Measurements from ENCODE around the gene ALDH18A1.
A peak's percentile ranks its signal among the peaks of the same experiment; 100 is the strongest.

Gene ALDH18A1

DNA sequence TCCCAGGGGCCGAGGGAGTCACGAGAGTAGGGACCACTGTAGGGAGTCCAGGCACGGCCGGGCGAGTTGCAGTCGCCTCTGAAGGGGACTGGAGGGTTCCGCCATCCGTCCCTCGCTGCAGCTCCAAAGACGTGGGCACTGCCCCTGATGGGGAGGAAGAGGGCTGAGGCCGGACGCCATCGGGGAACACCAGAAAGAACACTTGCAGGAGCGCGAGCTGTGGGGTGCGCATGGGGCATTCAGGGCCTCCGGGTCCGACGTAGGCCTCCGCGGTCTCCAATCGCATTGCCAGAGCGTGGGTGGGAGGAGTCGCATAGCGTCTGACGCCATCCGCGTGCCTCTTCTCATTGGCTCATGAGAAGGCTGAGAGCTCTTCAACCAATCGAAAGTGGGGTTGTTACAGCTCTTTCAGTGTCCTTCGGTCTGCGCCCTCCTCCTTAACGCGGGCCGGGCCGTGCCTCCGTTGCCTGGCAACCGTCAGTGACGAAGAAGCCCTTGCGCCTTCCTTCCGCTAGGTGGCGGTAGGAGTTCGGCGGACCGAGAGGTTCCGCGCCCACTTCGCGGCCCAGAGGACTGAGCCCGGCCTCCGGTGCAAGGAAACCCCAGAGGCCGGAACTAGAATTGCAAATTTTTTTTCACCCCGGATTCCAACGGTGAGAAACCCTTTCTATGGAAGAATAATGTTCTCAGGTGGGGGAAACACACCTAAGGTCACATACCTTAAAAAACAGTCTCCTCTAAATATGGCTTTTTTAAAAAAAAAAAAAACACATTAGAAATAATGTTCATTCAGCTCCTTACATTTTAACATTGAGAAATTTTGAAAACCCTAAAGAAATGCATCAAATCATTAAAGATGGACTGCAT lies 37.4 kb upstream of the ALDH18A1 start, which contains the start of gene TCTN3:
Gene TCTN3, minus strand, starts transcription at position 260 of the 867 bp plus-strand sequence. Its CDS starts 28 bp downstream, at position 232.
- peak; percentile 99 to 100 for DNase-seq (ENCODE audit: low read depth in 1 of 2, low spot score in 1 of 2)
- TF ChIP-seq SPI1 (IDR thresholded peaks at IDR 0.05; ENCODE audit: borderline replicate concordance, low read depth) (no peak), GABPA (IDR thresholded peaks at IDR 0.05; ENCODE audit: low read depth) (no peak), POLR2AphosphoS5 (IDR thresholded peaks at IDR 0.05; ENCODE audit: low read depth) (peak; percentile 68)
- TF ChIP-seq, protein P1, sequence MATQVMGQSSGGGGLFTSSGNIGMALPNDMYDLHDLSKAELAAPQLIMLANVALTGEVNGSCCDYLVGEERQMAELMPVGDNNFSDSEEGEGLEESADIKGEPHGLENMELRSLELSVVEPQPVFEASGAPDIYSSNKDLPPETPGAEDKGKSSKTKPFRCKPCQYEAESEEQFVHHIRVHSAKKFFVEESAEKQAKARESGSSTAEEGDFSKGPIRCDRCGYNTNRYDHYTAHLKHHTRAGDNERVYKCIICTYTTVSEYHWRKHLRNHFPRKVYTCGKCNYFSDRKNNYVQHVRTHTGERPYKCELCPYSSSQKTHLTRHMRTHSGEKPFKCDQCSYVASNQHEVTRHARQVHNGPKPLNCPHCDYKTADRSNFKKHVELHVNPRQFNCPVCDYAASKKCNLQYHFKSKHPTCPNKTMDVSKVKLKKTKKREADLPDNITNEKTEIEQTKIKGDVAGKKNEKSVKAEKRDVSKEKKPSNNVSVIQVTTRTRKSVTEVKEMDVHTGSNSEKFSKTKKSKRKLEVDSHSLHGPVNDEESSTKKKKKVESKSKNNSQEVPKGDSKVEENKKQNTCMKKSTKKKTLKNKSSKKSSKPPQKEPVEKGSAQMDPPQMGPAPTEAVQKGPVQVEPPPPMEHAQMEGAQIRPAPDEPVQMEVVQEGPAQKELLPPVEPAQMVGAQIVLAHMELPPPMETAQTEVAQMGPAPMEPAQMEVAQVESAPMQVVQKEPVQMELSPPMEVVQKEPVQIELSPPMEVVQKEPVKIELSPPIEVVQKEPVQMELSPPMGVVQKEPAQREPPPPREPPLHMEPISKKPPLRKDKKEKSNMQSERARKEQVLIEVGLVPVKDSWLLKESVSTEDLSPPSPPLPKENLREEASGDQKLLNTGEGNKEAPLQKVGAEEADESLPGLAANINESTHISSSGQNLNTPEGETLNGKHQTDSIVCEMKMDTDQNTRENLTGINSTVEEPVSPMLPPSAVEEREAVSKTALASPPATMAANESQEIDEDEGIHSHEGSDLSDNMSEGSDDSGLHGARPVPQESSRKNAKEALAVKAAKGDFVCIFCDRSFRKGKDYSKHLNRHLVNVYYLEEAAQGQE (IDR thresholded peaks at IDR 0.05; ENCODE audit: insufficient replicate concordance, low read depth) = no peak
- TF ChIP-seq, protein P2, sequence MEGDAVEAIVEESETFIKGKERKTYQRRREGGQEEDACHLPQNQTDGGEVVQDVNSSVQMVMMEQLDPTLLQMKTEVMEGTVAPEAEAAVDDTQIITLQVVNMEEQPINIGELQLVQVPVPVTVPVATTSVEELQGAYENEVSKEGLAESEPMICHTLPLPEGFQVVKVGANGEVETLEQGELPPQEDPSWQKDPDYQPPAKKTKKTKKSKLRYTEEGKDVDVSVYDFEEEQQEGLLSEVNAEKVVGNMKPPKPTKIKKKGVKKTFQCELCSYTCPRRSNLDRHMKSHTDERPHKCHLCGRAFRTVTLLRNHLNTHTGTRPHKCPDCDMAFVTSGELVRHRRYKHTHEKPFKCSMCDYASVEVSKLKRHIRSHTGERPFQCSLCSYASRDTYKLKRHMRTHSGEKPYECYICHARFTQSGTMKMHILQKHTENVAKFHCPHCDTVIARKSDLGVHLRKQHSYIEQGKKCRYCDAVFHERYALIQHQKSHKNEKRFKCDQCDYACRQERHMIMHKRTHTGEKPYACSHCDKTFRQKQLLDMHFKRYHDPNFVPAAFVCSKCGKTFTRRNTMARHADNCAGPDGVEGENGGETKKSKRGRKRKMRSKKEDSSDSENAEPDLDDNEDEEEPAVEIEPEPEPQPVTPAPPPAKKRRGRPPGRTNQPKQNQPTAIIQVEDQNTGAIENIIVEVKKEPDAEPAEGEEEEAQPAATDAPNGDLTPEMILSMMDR (IDR thresholded peaks at IDR 0.05; ENCODE audit: insufficient read depth, low read length) = peak; percentile 91
- peak within 1 kb of the TSS; percentile 75 for H3K4me3 ChIP-seq (replicated peaks; ENCODE audit: insufficient read depth, low read length)
- H3K27ac ChIP-seq (replicated peaks) = peak within 1 kb of the TSS; percentile 73
- no peaks in the 10 kb centered on the region for H3K27me3 ChIP-seq (ENCODE audit: insufficient read depth, poor library complexity, severe bottlenecking)

GRCh38 chr10:95693071-95693667 lies 36.7 kb upstream of the ALDH18A1 start:
- Histone ChIP-seq H3K4me3 (replicated peaks; ENCODE audit: insufficient read depth, low read length) (peak overlapping the region; percentile 75), H3K27me3 (ENCODE audit: insufficient read depth, poor library complexity, severe bottlenecking) (no peaks in the 10 kb centered on the region), H3K27ac (replicated peaks) (peak overlapping the region; percentile 73)
- DNase-seq (ENCODE audit: low read depth in 1 of 2, low spot score in 1 of 2) = peak in 1 of 2 experiments; percentile 6
- TF ChIP-seq, protein P2 (IDR thresholded peaks at IDR 0.05; ENCODE audit: insufficient read depth, low read length) = no peak
- TF ChIP-seq SPI1 (IDR thresholded peaks at IDR 0.05; ENCODE audit: borderline replicate concordance, low read depth) (no peak), POLR2AphosphoS5 (IDR thresholded peaks at IDR 0.05; ENCODE audit: low read depth) (no peak), GABPA (IDR thresholded peaks at IDR 0.05; ENCODE audit: low read depth) (no peak)
- TF ChIP-seq, protein P1 (IDR thresholded peaks at IDR 0.05; ENCODE audit: insufficient replicate concordance, low read depth) = no peak

DNA sequence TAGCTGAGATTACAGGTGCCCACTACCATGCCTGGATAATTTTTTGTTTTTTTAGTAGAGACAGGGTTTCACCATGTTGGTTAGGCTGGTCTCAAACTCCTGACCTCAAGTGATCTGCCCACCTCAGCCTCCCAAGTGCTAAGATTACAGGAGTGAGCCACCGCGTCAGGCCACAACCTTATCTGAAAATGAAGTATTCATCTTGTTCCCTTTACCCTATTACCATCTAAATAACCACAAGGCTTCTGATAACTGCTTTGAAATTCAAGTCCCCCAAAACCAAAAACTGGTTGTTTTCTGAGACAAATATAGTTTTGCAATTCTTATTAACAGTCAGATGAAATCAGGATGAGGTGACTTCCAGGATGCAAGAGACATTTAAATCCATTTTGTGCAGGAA lies 34.8 kb upstream of the ALDH18A1 start:
- DNase-seq (ENCODE audit: low read depth in 1 of 2, low spot score in 1 of 2) = no peak
- TF ChIP-seq, protein P2 (IDR thresholded peaks at IDR 0.05; ENCODE audit: insufficient read depth, low read length) = no peak
- TF ChIP-seq, protein P1 (IDR thresholded peaks at IDR 0.05; ENCODE audit: insufficient replicate concordance, low read depth) = no peak
- TF ChIP-seq POLR2AphosphoS5 (IDR thresholded peaks at IDR 0.05; ENCODE audit: low read depth) = no peak
- TF ChIP-seq SPI1 (IDR thresholded peaks at IDR 0.05; ENCODE audit: borderline replicate concordance, low read depth) = no peak
- TF ChIP-seq GABPA (IDR thresholded peaks at IDR 0.05; ENCODE audit: low read depth) = no peak
- Histone ChIP-seq H3K27ac (replicated peaks) (no peak overlapping the region), H3K27me3 (ENCODE audit: insufficient read depth, poor library complexity, severe bottlenecking) (no peaks in the 10 kb centered on the region), H3K4me3 (replicated peaks; ENCODE audit: insufficient read depth, low read length) (no peak overlapping the region)

All from HL-60 (cell line).